ENCODE measurements around the gene YY2. TPM values are rescaled to one million over a fixed set of nuclear protein-coding genes. Genes with fewer than 3 reads are reported as not detected.

YY2 gene
- 1 to 10 TPM; 1.0 to 1.2 TPM for total RNA-seq
- 0.72 TPM for polyA plus RNA-seq (2013, experiment 1 of 2)
- 1.0 TPM for polyA plus RNA-seq (2013, experiment 2 of 2)
- 0 to 1.5 (median 0.34) reads per million in 172 experiments for total RNA-seq

DNA sequence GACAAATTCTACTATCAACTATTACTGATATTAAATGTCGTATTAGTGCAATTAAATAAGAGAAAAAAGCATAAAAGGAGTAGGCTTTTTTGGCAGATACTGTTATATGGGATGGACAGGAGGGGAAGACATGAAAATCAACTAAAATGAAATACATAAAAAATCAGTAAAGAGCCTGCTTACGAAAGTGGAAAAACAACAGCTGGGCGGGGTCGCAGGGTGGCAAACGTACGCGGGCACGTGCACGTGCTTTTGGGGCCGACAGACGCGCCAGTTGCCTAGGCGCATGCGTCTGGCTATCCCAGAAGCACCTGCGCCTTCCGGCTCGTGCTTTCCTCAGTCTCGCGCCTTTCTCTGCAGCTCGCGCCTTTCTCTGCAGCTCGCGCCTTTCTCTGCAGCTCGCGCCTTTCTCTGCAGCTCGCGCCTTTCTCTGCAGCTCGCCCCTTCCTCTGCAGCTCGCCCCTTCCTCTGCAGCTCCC, at the start of gene YY2:
TSS of gene YY2 (plus strand) at position 51 of the 479 bp plus-strand sequence. CDS start 498 bp downstream, outside the sequence.
- no peak within 1 kb of the TSS for H3K27ac ChIP-seq (ENCODE audit: low read depth in 1 of 2, low read length in 2 of 2)
- H3K27me3 ChIP-seq (ENCODE audit: control insufficient read depth in 1 of 2, insufficient read depth in 2 of 2, low read length in 2 of 2) = no peaks in the 10 kb centered on the region
- ATAC-seq (ENCODE audit: poor library complexity) = no peak
- intact Hi-C loops (cut with DNase I, micrococcal nuclease) = no loop called here
- DNase-seq = no peak
- TF ChIP-seq, protein P1, sequence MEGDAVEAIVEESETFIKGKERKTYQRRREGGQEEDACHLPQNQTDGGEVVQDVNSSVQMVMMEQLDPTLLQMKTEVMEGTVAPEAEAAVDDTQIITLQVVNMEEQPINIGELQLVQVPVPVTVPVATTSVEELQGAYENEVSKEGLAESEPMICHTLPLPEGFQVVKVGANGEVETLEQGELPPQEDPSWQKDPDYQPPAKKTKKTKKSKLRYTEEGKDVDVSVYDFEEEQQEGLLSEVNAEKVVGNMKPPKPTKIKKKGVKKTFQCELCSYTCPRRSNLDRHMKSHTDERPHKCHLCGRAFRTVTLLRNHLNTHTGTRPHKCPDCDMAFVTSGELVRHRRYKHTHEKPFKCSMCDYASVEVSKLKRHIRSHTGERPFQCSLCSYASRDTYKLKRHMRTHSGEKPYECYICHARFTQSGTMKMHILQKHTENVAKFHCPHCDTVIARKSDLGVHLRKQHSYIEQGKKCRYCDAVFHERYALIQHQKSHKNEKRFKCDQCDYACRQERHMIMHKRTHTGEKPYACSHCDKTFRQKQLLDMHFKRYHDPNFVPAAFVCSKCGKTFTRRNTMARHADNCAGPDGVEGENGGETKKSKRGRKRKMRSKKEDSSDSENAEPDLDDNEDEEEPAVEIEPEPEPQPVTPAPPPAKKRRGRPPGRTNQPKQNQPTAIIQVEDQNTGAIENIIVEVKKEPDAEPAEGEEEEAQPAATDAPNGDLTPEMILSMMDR (IDR thresholded peaks at IDR 0.05) = no peak
- H3K36me3 ChIP-seq (ENCODE audit: insufficient read depth, low read length) = peaks cover 29% of the 10 kb centered on the region
- H3K9me3 ChIP-seq (ENCODE audit: control insufficient read depth in 1 of 2, insufficient read depth in 1 of 2, low read length in 2 of 2) = no peaks in the 10 kb centered on the region
- H3K4me3 ChIP-seq (ENCODE audit: low read length) = no peak within 1 kb of the TSS
- Mint-ChIP-seq H3K4me3 (no peak within 1 kb of the TSS), H3K9me3 (no peaks in the 10 kb centered on the region), H3K27me3 (no peaks in the 10 kb centered on the region), H3K36me3 (ENCODE audit: low read depth) (peaks cover 49% of the 10 kb centered on the region), H3K27ac (no peak within 1 kb of the TSS), H3K4me1 (ENCODE audit: low read depth) (no peaks in the 10 kb centered on the region)
- ChIA-PET POLR2A (no interaction called here), CTCF (no interaction called here)
- no peaks in the 10 kb centered on the region for H3K4me1 ChIP-seq (ENCODE audit: insufficient read depth, low read length)

DNA sequence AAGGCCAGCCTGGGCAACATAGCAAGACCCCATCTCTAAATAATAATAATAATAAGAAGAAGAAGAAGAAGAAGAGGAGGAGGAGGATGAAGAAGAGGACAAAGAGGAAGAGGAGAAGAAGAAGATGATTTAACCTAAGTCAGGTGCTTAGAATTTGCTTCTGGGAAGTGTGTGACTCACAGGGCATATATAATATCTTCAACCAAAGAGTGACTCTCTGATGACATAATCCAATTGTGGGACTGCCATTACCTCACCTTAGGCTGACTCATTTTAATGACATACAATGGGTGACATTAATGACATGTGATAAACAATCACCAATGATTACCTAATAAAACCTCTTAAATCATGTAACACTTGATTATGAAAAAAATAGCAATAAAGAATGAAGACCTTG, 49.1 kb upstream of the YY2 start:
- Histone ChIP-seq H3K27me3 (ENCODE audit: control insufficient read depth in 1 of 2, insufficient read depth in 2 of 2, low read length in 2 of 2) (no peaks in the 10 kb centered on the region), H3K4me1 (ENCODE audit: insufficient read depth, low read length) (no peaks in the 10 kb centered on the region), H3K4me3 (ENCODE audit: low read length) (no peak overlapping the region), H3K27ac (ENCODE audit: low read depth in 1 of 2, low read length in 2 of 2) (no peak overlapping the region), H3K36me3 (ENCODE audit: insufficient read depth, low read length) (no peaks in the 10 kb centered on the region), H3K9me3 (ENCODE audit: control insufficient read depth in 1 of 2, insufficient read depth in 1 of 2, low read length in 2 of 2) (no peaks in the 10 kb centered on the region)
- CTCF ChIA-PET = no interaction called here
- H3K4me3 Mint-ChIP-seq = no peak overlapping the region
- DNase-seq = no peak
- no peak overlapping the region for H3K27ac Mint-ChIP-seq
- no peaks in the 10 kb centered on the region for H3K27me3 Mint-ChIP-seq
- TF ChIP-seq, protein P1 (IDR thresholded peaks at IDR 0.05) = no peak
- intact Hi-C loops (cut with DNase I, micrococcal nuclease) = no loop called here
- H3K36me3 Mint-ChIP-seq (ENCODE audit: low read depth) = no peaks in the 10 kb centered on the region
- POLR2A ChIA-PET = no interaction called here
- no peaks in the 10 kb centered on the region for H3K9me3 Mint-ChIP-seq
- H3K4me1 Mint-ChIP-seq (ENCODE audit: low read depth) = no peaks in the 10 kb centered on the region
- no peak for ATAC-seq (ENCODE audit: poor library complexity)

DNA sequence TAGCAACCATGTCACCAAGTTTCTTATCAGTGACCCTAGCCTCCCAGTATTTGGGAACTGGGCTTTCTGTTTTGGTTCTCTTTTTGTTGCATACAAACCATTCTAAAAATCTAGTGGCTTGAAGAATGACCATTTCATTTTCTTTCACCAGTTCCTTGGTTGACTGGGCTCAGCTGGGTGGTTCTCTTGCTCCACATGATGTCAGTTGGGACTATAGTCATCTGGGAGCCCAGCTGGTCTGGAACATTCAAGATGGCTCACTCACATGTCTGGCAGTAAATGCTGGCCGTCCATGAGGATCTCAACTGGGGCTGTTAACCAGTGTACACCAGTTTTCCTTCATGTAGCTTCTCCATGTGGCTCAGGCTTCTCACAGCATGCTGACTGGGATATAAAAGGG, 44.0 kb upstream of the YY2 start:
- no peaks in the 10 kb centered on the region for H3K36me3 ChIP-seq (ENCODE audit: insufficient read depth, low read length)
- H3K4me3 Mint-ChIP-seq = no peak overlapping the region
- TF ChIP-seq, protein P1 (IDR thresholded peaks at IDR 0.05) = no peak
- POLR2A ChIA-PET = no interaction called here
- intact Hi-C loops (cut with DNase I, micrococcal nuclease) = no loop called here
- no peaks in the 10 kb centered on the region for H3K36me3 Mint-ChIP-seq (ENCODE audit: low read depth)
- no peak for ATAC-seq (ENCODE audit: poor library complexity)
- no peak overlapping the region for H3K4me3 ChIP-seq (ENCODE audit: low read length)
- H3K4me1 ChIP-seq (ENCODE audit: insufficient read depth, low read length) = no peaks in the 10 kb centered on the region
- no peaks in the 10 kb centered on the region for H3K9me3 ChIP-seq (ENCODE audit: control insufficient read depth in 1 of 2, insufficient read depth in 1 of 2, low read length in 2 of 2)
- no peak overlapping the region for H3K27ac ChIP-seq (ENCODE audit: low read depth in 1 of 2, low read length in 2 of 2)
- no peak for DNase-seq
- H3K4me1 Mint-ChIP-seq (ENCODE audit: low read depth) = no peaks in the 10 kb centered on the region
- no peak overlapping the region for H3K27ac Mint-ChIP-seq
- no peaks in the 10 kb centered on the region for H3K9me3 Mint-ChIP-seq
- H3K27me3 Mint-ChIP-seq = no peaks in the 10 kb centered on the region
- CTCF ChIA-PET = interaction anchor here (0.6 kb wide), 1 partner anchor 16 kb away, joined by 3 read pairs; no protein-coding TSS in a partner anchor
- H3K27me3 ChIP-seq (ENCODE audit: control insufficient read depth in 1 of 2, insufficient read depth in 2 of 2, low read length in 2 of 2) = no peaks in the 10 kb centered on the region
